Stimulated activated CD8-positive, alpha-beta memory T cell treated with anti-CD3 and anti-CD28 coated beads, Interleukin-15, amount 100 ng/mL, for 48 hours (primary cell): ENCODE measurements around the gene DSC2.
"Not testable (repeated sequence)": the region's sequence is repeated elsewhere in the genome, so short reads cannot be mapped to it uniquely, and the experiment has no call there.

Experiments
- DNase-seq, 2 donors: peaks; one replicate each; pipeline ENCODE4 v3.0.0-alpha.2; 2020; ENCODE audit warnings: low read depth in 2 of 2

DSC2 gene

GRCh38 chr18:31102025-31102684 is at the start of gene DSC2:
Gene DSC2 (minus strand): TSS chr18:31102421. CDS start chr18:31101971, 450 bp downstream.
- DNase-seq = no peak

- no peak for DNase-seq
These were observed 47.1 kb upstream of the DSC2 start for GRCh38 chr18:31149351-31149750.

DNA sequence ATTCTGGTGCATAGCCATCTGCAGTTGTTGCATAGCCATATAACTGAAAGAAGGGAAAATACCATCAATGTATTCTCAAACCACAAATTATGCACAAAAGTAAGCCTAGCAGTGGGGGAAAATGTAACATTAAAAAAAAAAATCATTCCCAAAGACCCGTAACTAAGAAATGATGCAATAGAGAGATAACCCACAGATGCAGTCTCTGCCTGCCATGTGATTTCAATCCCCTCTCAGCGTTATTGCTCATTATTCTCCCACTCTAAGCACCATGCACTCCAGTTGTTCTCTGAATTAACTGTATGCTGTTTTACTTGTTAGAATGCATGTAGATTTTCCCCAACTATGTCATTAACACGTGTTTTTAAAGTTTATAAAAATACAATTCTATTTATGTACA is 46.4 kb upstream of the DSC2 start:
- DNase-seq = no peak

DNA sequence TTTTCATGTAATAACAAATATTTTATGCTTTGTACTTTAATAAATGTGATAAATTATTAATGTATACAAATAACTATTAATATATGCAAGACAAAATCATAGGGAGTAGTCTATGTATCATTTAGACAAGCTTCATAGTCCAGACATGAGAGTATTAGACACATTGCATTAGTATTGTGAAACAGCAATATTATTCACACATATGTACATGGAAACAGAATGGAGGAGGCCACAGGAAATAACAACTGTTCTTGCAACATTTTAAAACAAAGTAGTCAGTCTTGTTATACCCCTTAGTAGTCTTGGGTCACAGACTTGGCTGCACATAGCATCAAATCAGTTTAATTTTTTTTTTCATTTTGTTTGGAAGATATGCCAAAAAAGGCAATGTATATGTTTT is 44.6 kb upstream of the DSC2 start:
- DNase-seq = no peak

DNA sequence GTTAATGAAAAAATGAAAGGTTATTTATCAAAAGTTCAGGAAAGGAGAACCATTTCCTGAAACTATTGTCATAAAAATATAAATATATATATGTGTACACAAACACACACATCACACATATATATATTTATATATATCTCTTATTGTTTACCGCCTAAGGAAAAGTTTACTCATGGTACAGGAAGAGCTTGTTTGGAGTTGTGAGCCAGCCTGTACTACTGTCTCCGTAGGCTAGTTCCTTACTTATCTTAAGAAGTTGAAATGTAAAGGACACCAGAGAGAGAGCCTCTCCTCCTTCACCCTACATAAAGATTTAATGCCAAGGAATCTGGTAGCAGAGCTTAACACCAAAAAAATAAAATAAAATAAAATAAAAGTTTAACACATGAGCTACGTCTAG is 40.8 kb upstream of the DSC2 start:
- DNase-seq = no peak

- DNase-seq = no peak
These were observed 36.5 kb upstream of the DSC2 start for GRCh38 chr18:31138709-31139108.

GRCh38 chr18:31134988-31135529 is 32.8 kb upstream of the DSC2 start:
- no peak for DNase-seq

- no peak for DNase-seq
These were observed 27.3 kb upstream of the DSC2 start for GRCh38 chr18:31129398-31130115.

- DNase-seq = no peak
These were observed 23.7 kb upstream of the DSC2 start for GRCh38 chr18:31125878-31126277.

- DNase-seq = not testable (repeated sequence)
These were observed 20.9 kb upstream of the DSC2 start for GRCh38 chr18:31123125-31123524.

DNA sequence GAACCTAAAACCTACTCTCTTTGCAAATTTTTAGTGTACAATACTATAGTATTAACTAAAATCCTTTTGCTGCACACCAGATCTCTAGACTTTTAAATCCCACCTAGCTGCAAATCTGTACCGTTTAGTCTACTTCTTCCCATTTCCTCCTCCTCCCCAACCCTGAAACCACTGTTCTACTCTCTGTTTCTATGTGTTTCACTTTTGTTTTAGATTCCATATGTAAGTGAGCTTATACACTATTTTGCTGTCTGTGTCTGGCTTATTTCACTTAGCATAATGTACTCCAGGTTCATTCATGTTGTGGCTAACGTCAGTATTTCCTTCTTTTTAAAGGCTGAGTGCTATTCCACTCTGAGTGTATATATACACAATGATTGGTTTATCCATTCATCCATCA is 18.4 kb upstream of the DSC2 start:
- no peak for DNase-seq

DNA sequence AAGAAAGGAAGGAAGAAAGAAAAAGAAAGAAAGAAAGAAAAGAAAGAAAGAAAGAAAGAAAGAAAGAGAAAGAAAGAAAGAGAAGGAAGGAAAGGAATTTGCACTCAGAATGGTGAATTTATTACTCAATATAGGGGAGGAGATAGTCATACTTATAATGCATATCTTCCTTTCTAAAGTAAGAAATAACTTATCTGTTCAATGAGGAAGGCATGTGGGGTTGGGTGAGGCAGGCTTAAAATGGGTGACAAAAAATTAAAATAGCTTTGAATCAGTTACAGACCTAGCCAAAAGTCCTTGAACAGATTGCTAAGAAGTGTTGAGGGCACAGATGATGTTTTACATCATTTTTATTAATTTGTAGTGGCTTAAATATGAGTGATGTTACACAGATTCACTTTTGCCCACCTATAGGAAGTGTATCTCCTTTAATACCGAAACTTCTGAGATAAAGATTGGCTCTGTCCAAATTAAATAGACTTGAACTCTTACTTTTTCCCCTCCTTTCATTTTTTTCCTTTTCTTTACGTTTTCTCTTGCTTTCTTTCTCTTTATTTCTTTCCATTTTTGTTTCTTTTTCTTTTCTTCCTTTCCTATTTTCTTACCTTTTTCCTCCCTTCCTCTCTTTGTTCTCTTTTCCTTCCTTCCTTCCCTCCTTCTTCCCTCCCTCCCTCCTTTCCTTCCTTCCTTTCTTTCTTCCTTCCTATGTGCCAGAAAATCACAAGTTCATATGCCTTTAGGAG is 14.8 kb upstream of the DSC2 start:
- no peak for DNase-seq

- DNase-seq = no peak
These were observed 10.6 kb upstream of the DSC2 start for GRCh38 chr18:31112804-31113203.

- no peak for DNase-seq
These were observed 3.5 kb upstream of the DSC2 start for GRCh38 chr18:31105733-31106132.

GRCh38 chr18:31104444-31104843 is 2.2 kb upstream of the DSC2 start:
- no peak for DNase-seq

GRCh38 chr18:31103423-31103822 is 1.2 kb upstream of the DSC2 start:
- DNase-seq = no peak

DNA sequence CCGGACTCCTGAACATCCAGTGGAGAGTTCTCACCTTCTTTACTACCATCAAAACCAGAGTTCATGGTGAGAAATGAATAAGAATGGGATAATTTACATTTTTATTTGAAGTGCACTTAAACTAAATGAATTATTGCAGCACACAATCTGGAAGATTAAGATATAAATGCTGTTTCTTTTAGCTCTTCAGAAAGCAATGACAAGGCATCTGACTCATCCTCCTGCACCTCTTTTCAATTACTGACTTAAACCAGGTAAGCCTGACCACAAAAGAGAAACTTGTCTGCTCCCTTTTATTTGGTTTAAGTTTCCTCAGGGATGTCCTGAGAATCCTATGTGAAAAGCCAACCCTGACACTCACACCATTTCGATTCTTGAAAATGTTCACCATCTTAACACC is 720 bp upstream of the DSC2 start:
- DNase-seq = no peak

DNA sequence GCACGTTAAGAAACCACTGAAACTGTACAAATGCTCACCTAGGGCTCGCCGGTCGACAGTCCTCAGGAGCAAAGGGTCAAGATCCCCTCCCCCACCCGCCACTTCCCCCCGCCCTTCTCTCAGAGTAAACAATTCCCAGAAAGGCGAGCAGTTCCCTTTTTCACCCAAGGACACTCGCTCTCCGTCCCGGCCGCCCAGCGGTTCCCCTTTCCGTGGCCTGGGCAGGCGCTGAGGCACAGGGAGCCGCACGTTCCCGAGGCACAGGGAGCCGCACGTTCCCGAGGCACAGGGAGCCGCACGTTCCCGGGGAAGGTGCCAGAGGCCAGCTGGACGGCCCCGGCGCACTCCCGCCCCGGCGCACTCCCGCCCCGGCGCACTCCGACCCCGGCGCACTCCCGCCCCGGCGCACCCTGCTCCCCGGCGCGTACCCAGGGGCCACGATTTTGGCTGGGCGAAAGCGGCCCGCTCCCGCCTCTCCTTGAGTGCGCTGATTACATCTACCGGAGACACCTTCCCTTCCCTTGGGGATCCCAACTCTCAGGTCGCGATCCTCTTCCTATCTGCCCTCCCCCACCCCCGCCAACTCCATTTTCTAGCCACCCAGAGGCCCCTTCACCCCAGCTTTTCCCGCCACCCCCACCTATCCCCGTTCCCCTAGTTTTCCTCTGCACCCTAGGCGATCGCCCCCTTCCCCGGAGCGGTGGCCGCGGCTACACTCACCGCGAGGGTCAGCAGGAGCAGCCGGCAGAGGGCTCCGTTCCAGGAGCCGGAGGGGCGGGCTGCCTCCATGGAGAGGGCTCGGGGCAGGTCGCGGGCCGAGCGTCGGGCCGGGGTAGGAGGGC is 817 bp downstream of the DSC2 start:
- DNase-seq = no peak

GRCh38 chr18:31100436-31101182 is 1.6 kb downstream of the DSC2 start:
- DNase-seq = no peak

GRCh38 chr18:31099450-31100230 is 2.6 kb downstream of the DSC2 start:
- DNase-seq = no peak
